ENCODE data around the gene CRTC3. TPM values are rescaled to one million over a fixed set of nuclear protein-coding genes. Genes with fewer than 3 reads are reported as not detected.
"Not testable (repeated sequence)": the region's sequence is repeated elsewhere in the genome, so short reads cannot be mapped to it uniquely, and the experiment has no call there.

Gene CRTC3
- polyA plus RNA-seq, 2 donors = 5.0 to 7.1 TPM

- no peaks in the 10 kb centered on the region for H3K27me3 ChIP-seq (ENCODE audit: control insufficient read depth in 1 of 2, insufficient read depth in 2 of 2, low read length in 2 of 2)
- no peaks in the 10 kb centered on the region for H3K9me3 ChIP-seq (ENCODE audit: control insufficient read depth in 2 of 2, insufficient read depth in 1 of 2, low read depth in 1 of 2, low read length in 1 of 2)
- no peaks in the 10 kb centered on the region for H3K36me3 ChIP-seq (ENCODE audit: control insufficient read depth in 2 of 2, insufficient read depth in 2 of 2, low read length in 1 of 2)
- H3K4me1 ChIP-seq (ENCODE audit: control insufficient read depth in 2 of 2, insufficient read depth in 2 of 2, low read length in 1 of 2) = peaks cover 0 to 3% of the 10 kb centered on the region in 2 donors
- peak overlapping the region; percentile 17 to 53 for H3K27ac ChIP-seq (ENCODE audit: low read depth in 2 of 2, low read length in 1 of 2)
- WGBS, 2 donors = 34 to 45% methylated on average over 6 of the region's 6 CpGs
- no peak overlapping the region for H3K4me3 ChIP-seq (ENCODE audit: low read depth in 1 of 2, low read length in 2 of 2)
Measured at GRCh38 chr15:90680371-90680935, 150.7 kb downstream of the CRTC3 start.

- WGBS, 2 donors = 89 to 95% methylated on average over 1 of the region's 1 CpG
- H3K27me3 ChIP-seq (ENCODE audit: control insufficient read depth in 1 of 2, insufficient read depth in 2 of 2, low read length in 2 of 2) = no peaks in the 10 kb centered on the region
- H3K27ac ChIP-seq (ENCODE audit: low read depth in 2 of 2, low read length in 1 of 2) = peak overlapping the region in 1 of 2 donors; percentile 29
- H3K9me3 ChIP-seq (ENCODE audit: control insufficient read depth in 2 of 2, insufficient read depth in 1 of 2, low read depth in 1 of 2, low read length in 1 of 2) = no peaks in the 10 kb centered on the region
- H3K36me3 ChIP-seq (ENCODE audit: control insufficient read depth in 2 of 2, insufficient read depth in 2 of 2, low read length in 1 of 2) = no peaks in the 10 kb centered on the region
- no peak overlapping the region for H3K4me3 ChIP-seq (ENCODE audit: low read depth in 1 of 2, low read length in 2 of 2)
- peaks cover 0 to 3% of the 10 kb centered on the region in 2 donors for H3K4me1 ChIP-seq (ENCODE audit: control insufficient read depth in 2 of 2, insufficient read depth in 2 of 2, low read length in 1 of 2)
Measured at GRCh38 chr15:90681056-90681455, 151.3 kb downstream of the CRTC3 start.

- WGBS, 2 donors = 86 to 91% methylated on average over 9 of the region's 9 CpGs
- Histone ChIP-seq H3K4me1 (ENCODE audit: control insufficient read depth in 2 of 2, insufficient read depth in 2 of 2, low read length in 1 of 2) (peaks cover 0 to 3% of the 10 kb centered on the region in 2 donors), H3K4me3 (ENCODE audit: low read depth in 1 of 2, low read length in 2 of 2) (no peak overlapping the region), H3K36me3 (ENCODE audit: control insufficient read depth in 2 of 2, insufficient read depth in 2 of 2, low read length in 1 of 2) (no peaks in the 10 kb centered on the region), H3K27ac (ENCODE audit: low read depth in 2 of 2, low read length in 1 of 2) (no peak overlapping the region), H3K27me3 (ENCODE audit: control insufficient read depth in 1 of 2, insufficient read depth in 2 of 2, low read length in 2 of 2) (no peaks in the 10 kb centered on the region), H3K9me3 (ENCODE audit: control insufficient read depth in 2 of 2, insufficient read depth in 1 of 2, low read depth in 1 of 2, low read length in 1 of 2) (no peaks in the 10 kb centered on the region)
Measured at GRCh38 chr15:90681480-90681879, 151.8 kb downstream of the CRTC3 start.

- Histone ChIP-seq H3K27me3 (ENCODE audit: control insufficient read depth in 1 of 2, insufficient read depth in 2 of 2, low read length in 2 of 2) (no peaks in the 10 kb centered on the region), H3K4me3 (ENCODE audit: low read depth in 1 of 2, low read length in 2 of 2) (no peak overlapping the region), H3K27ac (ENCODE audit: low read depth in 2 of 2, low read length in 1 of 2) (no peak overlapping the region), H3K4me1 (ENCODE audit: control insufficient read depth in 2 of 2, insufficient read depth in 2 of 2, low read length in 1 of 2) (peaks cover 0 to 3% of the 10 kb centered on the region in 2 donors), H3K36me3 (ENCODE audit: control insufficient read depth in 2 of 2, insufficient read depth in 2 of 2, low read length in 1 of 2) (no peaks in the 10 kb centered on the region), H3K9me3 (ENCODE audit: control insufficient read depth in 2 of 2, insufficient read depth in 1 of 2, low read depth in 1 of 2, low read length in 1 of 2) (no peaks in the 10 kb centered on the region)
- WGBS, 2 donors = 78 to 82% methylated on average over 10 of the region's 10 CpGs
Measured at GRCh38 chr15:90683371-90683770, 153.6 kb downstream of the CRTC3 start.

GRCh38 chr15:90683876-90684275 is 154.2 kb downstream of the CRTC3 start:
- H3K4me3 ChIP-seq (ENCODE audit: low read depth in 1 of 2, low read length in 2 of 2) = no peak overlapping the region

GRCh38 chr15:90684281-90684680 is 154.6 kb downstream of the CRTC3 start:
- Histone ChIP-seq H3K4me1 (ENCODE audit: control insufficient read depth in 2 of 2, insufficient read depth in 2 of 2, low read length in 1 of 2) (peaks cover 0 to 3% of the 10 kb centered on the region in 2 donors), H3K36me3 (ENCODE audit: control insufficient read depth in 2 of 2, insufficient read depth in 2 of 2, low read length in 1 of 2) (no peaks in the 10 kb centered on the region), H3K4me3 (ENCODE audit: low read depth in 1 of 2, low read length in 2 of 2) (no peak overlapping the region), H3K27ac (ENCODE audit: low read depth in 2 of 2, low read length in 1 of 2) (no peak overlapping the region), H3K9me3 (ENCODE audit: control insufficient read depth in 2 of 2, insufficient read depth in 1 of 2, low read depth in 1 of 2, low read length in 1 of 2) (no peaks in the 10 kb centered on the region), H3K27me3 (ENCODE audit: control insufficient read depth in 1 of 2, insufficient read depth in 2 of 2, low read length in 2 of 2) (no peaks in the 10 kb centered on the region)
- 89 to 92% methylated on average over 5 of the region's 5 CpGs for WGBS, 2 donors

More at GRCh38 chr15:90683876-90684275, 154.2 kb downstream of the CRTC3 start:
- Histone ChIP-seq H3K27me3 (ENCODE audit: control insufficient read depth in 1 of 2, insufficient read depth in 2 of 2, low read length in 2 of 2) (no peaks in the 10 kb centered on the region), H3K36me3 (ENCODE audit: control insufficient read depth in 2 of 2, insufficient read depth in 2 of 2, low read length in 1 of 2) (no peaks in the 10 kb centered on the region), H3K4me1 (ENCODE audit: control insufficient read depth in 2 of 2, insufficient read depth in 2 of 2, low read length in 1 of 2) (peaks cover 0 to 3% of the 10 kb centered on the region in 2 donors), H3K9me3 (ENCODE audit: control insufficient read depth in 2 of 2, insufficient read depth in 1 of 2, low read depth in 1 of 2, low read length in 1 of 2) (no peaks in the 10 kb centered on the region), H3K27ac (ENCODE audit: low read depth in 2 of 2, low read length in 1 of 2) (no peak overlapping the region)
- WGBS, 2 donors = 93 to 94% methylated on average over 4 of the region's 4 CpGs

- Histone ChIP-seq H3K27ac (ENCODE audit: low read depth in 2 of 2, low read length in 1 of 2) (no peak overlapping the region), H3K4me1 (ENCODE audit: control insufficient read depth in 2 of 2, insufficient read depth in 2 of 2, low read length in 1 of 2) (peaks cover 0 to 2% of the 10 kb centered on the region in 2 donors)
Measured at GRCh38 chr15:90685591-90686434, 156.1 kb downstream of the CRTC3 start.

GRCh38 chr15:90686435-90687218 is 156.9 kb downstream of the CRTC3 start:
- H3K4me1 ChIP-seq (ENCODE audit: control insufficient read depth in 2 of 2, insufficient read depth in 2 of 2, low read length in 1 of 2) = no peaks in the 10 kb centered on the region
- no peaks in the 10 kb centered on the region for H3K9me3 ChIP-seq (ENCODE audit: control insufficient read depth in 2 of 2, insufficient read depth in 1 of 2, low read depth in 1 of 2, low read length in 1 of 2)
- no peaks in the 10 kb centered on the region for H3K27me3 ChIP-seq (ENCODE audit: control insufficient read depth in 1 of 2, insufficient read depth in 2 of 2, low read length in 2 of 2)
- H3K36me3 ChIP-seq (ENCODE audit: control insufficient read depth in 2 of 2, insufficient read depth in 2 of 2, low read length in 1 of 2) = no peaks in the 10 kb centered on the region
- no peak overlapping the region for H3K27ac ChIP-seq (ENCODE audit: low read depth in 2 of 2, low read length in 1 of 2)
- WGBS, 2 donors = 74 to 79% methylated on average over 3 of the region's 3 CpGs
- H3K4me3 ChIP-seq (ENCODE audit: low read depth in 1 of 2, low read length in 2 of 2) = no peak overlapping the region

More at GRCh38 chr15:90685591-90686434, 156.1 kb downstream of the CRTC3 start:
- Histone ChIP-seq H3K36me3 (ENCODE audit: control insufficient read depth in 2 of 2, insufficient read depth in 2 of 2, low read length in 1 of 2) (no peaks in the 10 kb centered on the region), H3K9me3 (ENCODE audit: control insufficient read depth in 2 of 2, insufficient read depth in 1 of 2, low read depth in 1 of 2, low read length in 1 of 2) (no peaks in the 10 kb centered on the region), H3K4me3 (ENCODE audit: low read depth in 1 of 2, low read length in 2 of 2) (no peak overlapping the region), H3K27me3 (ENCODE audit: control insufficient read depth in 1 of 2, insufficient read depth in 2 of 2, low read length in 2 of 2) (no peaks in the 10 kb centered on the region)
- 76 to 83% methylated on average over 11 of the region's 11 CpGs for WGBS, 2 donors

- not testable (repeated sequence) for H3K9me3 ChIP-seq (ENCODE audit: control insufficient read depth in 2 of 2, insufficient read depth in 1 of 2, low read depth in 1 of 2, low read length in 1 of 2); H3K27me3 ChIP-seq (ENCODE audit: control insufficient read depth in 1 of 2, insufficient read depth in 2 of 2, low read length in 2 of 2); H3K36me3 ChIP-seq (ENCODE audit: control insufficient read depth in 2 of 2, insufficient read depth in 2 of 2, low read length in 1 of 2); H3K4me1 ChIP-seq (ENCODE audit: control insufficient read depth in 2 of 2, insufficient read depth in 2 of 2, low read length in 1 of 2); H3K4me3 ChIP-seq (ENCODE audit: low read depth in 1 of 2, low read length in 2 of 2); H3K27ac ChIP-seq (ENCODE audit: low read depth in 2 of 2, low read length in 1 of 2)
- WGBS, 2 donors = 82 to 88% methylated on average over 6 of the region's 6 CpGs
Measured at GRCh38 chr15:90689326-90689961, 159.7 kb downstream of the CRTC3 start.

Data from esophagus (tissue), 2 donors.